Activated CD4-positive, CD25-positive, alpha-beta regulatory T cell treated with anti-CD3 and anti-CD28 coated beads, Interleukin-2, amount 50 U/mL, for 24 hours (primary cell): ENCODE data around the gene RBBP4.

Experiments
- ATAC-seq, 2 donors: fragments of 150-1000 bp; cut with Tn5 transposase; one replicate each; pipeline ENCODE4 v1.10.0; 2021; ENCODE audit warnings: mild to moderate bottlenecking in 1 of 2, moderate library complexity in 1 of 2

Gene RBBP4

DNA sequence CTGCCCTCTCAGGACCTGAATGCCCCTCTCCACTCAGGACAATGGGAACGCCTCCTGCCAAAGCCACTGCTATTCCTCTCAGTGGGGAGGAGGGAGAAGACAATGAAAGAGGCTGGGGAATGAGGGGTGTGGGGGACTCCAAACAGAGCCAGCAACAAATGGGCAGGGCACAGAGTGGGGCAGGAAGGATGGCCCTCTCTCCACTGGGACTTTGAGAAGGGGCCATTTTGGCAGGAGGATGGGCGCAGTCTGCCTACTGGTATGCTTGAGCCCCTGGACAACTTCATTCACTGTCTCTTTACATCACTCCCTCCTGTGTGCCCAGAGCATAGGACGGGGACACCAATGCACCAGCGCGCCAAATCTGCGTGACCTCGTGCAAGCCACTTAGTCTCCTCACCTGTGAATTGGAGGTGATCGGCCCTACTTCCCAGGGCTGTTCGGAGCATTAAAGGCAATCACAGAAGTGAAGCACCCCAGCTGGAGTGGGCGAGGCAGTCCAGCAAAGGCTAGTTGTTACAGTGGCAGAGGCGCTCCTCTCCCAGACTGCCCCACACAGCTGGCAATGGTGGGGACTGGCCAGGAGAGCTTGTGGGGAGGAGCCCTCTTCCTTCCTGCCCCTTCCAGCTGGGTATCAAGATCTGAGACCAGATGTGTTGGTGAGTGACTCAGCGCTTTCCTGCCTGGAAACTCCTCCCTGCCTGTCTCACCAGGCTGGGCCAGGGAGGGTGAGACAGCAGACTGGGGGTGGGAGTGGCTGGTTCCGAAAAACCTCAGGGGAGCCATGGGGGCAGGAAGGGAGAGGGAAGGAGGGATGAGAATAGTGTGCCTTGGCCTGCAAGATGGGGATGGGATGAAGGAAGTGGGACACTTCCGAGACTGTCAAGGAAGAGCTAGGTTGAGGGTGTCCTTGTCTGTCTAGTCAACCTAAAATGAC lies 73.9 kb downstream of the RBBP4 start:
- ATAC-seq = peak; percentile 53 to 58

DNA sequence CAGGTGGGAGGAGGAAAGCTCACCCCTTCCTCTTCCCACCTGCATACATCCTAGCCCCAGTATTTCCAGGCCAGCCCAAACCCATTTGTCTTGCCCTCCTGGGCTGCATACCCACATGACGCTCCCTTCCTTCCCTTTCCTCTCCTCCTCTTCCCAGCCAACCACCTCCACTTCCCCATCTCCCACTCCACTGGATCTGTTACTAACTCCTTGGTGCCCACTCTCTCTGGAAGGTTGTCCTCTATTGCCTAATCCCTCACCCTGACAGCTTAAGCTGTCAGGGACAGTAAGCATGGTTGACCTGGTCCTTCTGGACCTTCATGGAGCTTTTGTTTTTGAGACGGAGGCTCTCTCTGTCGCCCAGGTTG lies 74.6 kb downstream of the RBBP4 start:
- ATAC-seq = no peak

DNA sequence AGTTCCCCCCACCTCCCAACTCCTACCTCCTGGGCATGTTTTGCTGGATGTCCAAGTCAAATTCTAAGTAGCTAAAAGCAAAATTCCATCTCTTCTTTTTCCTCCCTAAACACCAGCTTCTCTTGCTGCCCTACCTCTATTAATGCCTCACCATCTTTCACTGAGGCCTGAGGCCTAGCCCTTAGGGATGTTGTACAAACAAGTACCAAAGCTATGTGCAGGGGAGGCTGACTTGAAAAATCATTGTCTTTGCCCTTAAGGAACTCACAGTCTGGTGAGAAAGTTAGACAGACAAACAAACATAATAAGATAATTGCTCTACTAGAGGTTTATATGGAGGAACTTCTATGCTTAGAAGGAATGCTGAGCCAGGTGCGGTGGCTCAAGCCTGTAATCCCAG lies 76.9 kb downstream of the RBBP4 start:
- ATAC-seq = no peak

DNA sequence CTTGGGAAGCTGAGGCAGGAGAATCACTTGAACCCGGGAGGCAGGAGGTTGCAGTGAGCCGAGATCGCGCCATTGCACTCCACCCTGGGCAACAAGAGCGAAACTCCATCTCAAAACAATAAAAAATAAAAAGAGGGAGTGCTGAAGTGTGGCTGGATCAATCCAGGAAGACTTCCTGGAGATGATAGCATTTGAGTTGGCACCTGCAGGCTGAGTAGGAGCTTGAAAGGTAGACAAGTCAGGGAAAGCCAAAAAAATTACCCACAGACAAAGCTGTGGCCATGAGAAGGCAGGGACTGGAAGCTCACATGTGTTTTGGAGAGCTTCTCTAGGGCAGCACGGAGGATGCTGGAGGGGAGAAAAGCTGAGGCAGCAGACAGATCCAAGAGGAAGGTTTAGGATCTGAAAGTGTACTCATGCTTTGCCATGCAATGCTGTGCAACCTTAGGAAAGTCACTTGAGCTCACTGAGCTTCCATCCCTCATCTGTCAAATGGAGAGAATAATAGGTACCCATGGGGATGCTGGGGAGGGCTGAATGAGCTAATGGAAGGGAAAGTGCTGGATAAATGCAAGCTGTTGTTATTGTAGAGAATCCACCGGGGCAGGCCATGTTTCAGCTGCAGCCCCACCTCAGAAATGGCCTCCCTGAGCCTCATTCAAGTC lies 77.5 kb downstream of the RBBP4 start:
- ATAC-seq = no peak

DNA sequence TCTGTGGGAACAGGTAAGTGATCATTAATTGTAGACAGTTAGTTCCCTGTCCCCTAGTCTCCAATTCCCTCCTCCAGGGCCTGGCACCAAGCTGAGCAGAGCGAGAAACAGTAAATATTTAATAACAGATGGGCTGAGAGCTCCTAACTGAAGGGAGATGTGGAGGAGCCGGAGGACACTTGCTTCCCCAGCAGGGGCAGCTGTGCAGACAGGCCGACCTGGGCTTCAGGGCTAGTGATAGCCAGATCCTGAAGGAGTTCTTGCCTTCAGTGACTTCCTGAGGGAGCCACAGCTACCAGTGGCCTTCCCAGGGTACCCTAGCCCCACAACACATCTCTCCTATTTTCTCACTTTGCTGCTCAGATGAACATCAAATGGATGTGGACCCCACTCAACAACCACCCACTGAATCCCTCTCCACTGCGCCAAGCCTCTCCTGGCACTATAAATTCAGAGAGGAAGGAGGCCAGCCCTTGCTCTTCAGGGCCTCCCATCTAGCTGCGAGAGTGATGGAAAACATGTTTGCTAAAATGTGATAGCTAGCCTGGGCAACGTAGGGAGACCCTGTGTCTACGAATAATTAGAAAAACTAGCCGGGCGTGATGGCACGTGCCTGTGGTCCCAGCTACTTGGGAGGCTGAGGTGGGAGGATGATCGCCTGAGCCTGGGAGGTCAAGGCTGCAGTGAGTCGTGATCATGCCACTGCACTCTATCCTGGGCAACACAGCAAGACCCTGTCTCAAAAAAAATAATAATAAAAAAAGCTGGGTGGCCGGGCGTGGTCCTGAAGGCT lies 78.4 kb downstream of the RBBP4 start:
- ATAC-seq = no peak

DNA sequence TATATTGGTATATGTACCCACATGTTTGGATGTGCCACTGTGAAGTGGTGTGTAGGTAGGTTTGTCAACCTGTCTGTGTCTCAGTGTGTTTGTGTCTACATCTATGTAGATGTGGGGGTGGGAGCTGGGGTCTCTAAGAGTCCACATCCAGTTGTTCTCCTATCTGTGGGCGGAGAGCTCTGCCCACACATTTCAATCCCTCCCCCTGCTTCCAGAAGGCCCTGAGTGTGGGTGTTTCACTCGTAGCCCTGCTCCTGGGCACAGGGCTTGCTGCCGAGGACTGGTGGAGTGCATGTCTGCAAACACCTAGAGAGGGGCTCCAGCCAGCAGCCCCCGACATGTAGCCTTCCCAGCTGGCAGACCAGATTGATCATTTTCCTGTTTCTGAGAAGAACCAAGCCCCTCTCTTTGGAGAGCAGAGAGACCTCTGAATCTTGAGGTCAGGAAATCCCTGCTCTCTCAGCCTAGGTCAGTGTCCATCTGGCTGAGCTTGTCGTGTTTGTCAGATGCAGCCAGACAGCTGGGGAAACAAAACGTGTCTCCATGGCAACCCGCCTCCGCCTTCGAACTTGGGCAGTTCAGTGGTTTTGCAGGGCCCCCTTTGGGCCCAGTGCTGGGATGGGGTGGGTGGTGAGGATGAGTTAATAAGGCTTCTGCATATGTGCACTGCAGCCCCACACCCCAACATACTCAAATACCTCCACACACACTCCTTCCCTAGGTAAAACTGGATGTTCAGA lies 82.7 kb downstream of the RBBP4 start:
- no peak for ATAC-seq
